ENCODE data around the gene ULBP2.

GRCh38 chr6:149979293-149979692 lies 37.5 kb downstream of the ULBP2 start:
- TF ChIP-seq POLR2A (IDR thresholded peaks at IDR 0.05) (no peak), CTCF (IDR thresholded peaks at IDR 0.05) (no peak)
